ENCODE results near the gene BAG1.

The BAG1 gene

DNA sequence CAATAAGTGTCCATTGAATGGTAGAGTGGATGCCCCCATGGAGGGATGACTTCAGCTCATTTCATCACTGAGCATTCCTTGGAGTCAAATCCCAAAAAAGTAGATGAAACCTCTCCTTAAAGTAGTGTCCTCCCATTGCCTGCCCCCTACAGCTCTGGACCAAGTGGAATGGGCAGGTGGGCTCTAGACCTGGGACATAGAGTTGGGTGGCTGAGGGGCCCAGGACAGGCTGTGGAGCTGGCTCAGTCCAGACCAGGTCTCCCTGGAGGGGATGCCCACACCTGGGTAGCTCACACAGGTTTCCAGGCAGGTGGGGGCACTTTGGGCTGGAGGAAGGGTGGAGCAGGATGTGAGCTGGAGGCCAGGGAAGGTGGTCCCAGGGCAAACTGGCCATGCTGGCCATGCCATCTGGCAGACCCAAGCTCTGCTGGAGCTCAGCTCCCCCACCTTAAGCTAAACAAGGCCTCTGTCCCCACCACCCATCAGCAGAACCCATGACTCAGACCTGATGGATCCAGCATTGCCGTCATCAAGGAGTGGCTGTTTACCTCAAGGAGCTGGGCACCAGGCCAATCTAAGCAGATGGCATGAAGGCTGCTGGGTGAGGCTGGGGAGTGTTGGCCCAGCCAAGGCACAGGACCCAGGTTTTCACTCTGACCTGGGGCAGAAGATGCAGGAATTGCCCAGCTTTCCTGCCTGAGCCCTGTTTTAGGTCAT, 30.7 kb downstream of the BAG1 start:
- H3K4me1 ChIP-seq (ENCODE audit: control insufficient read depth in 5 of 5, insufficient read depth in 5 of 5, low read length in 5 of 5), result no peaks in the 10 kb centered on the region
- no peaks in the 10 kb centered on the region for H3K36me3 ChIP-seq (ENCODE audit: control insufficient read depth in 5 of 5, insufficient read depth in 5 of 5, low read length in 5 of 5)
- no peak overlapping the region for H3K9ac ChIP-seq (ENCODE audit: low read length in 5 of 5)
- no peaks in the 10 kb centered on the region for H3K9me3 ChIP-seq (ENCODE audit: control insufficient read depth in 5 of 5, low read length in 5 of 5)
- H3K27me3 ChIP-seq (ENCODE audit: control insufficient read depth in 5 of 5, insufficient read depth in 4 of 5, low read length in 5 of 5), result peaks cover 0 to 5% (median 0%) of the 10 kb centered on the region in 5 donors
- H3K27ac ChIP-seq (ENCODE audit: low read depth, low read length), result no peak overlapping the region
- no peak overlapping the region for H3K4me3 ChIP-seq (ENCODE audit: low read depth in 1 of 5, low read length in 5 of 5)

DNA sequence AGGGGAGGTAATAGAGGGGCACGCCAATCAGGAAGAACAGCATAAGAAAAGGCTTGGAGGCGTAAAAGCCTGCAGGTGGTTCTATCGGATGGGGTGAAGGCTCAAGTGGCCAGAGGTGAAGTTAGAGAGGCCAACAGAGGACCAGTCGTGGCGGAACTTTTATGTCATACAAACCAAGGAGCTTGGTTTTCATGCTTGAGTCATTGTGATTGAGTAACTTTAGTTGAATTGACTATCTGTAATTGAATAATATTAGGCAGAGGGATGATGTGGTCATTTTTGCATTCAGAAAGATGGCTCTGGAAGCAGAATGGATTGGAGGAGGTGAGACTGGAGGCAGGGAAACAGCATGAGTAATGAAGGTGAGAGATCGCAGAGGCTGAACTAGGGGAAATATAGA, 31.7 kb downstream of the BAG1 start:
- Histone ChIP-seq H3K36me3 (ENCODE audit: control insufficient read depth in 5 of 5, insufficient read depth in 5 of 5, low read length in 5 of 5) (no peaks in the 10 kb centered on the region), H3K4me1 (ENCODE audit: control insufficient read depth in 5 of 5, insufficient read depth in 5 of 5, low read length in 5 of 5) (no peaks in the 10 kb centered on the region), H3K27ac (ENCODE audit: low read depth, low read length) (no peak overlapping the region), H3K9me3 (ENCODE audit: control insufficient read depth in 5 of 5, low read length in 5 of 5) (no peaks in the 10 kb centered on the region), H3K4me3 (ENCODE audit: low read depth in 1 of 5, low read length in 5 of 5) (no peak overlapping the region), H3K27me3 (ENCODE audit: control insufficient read depth in 5 of 5, insufficient read depth in 4 of 5, low read length in 5 of 5) (peaks cover 0 to 5% (median 0%) of the 10 kb centered on the region in 5 donors), H3K9ac (ENCODE audit: low read length in 5 of 5) (no peak overlapping the region)

GRCh38 chr9:33231623-33231942, 32.9 kb downstream of the BAG1 start:
- Histone ChIP-seq H3K9me3 (ENCODE audit: control insufficient read depth in 5 of 5, low read length in 5 of 5) (no peaks in the 10 kb centered on the region), H3K27me3 (ENCODE audit: control insufficient read depth in 5 of 5, insufficient read depth in 4 of 5, low read length in 5 of 5) (peaks cover 0 to 5% (median 0%) of the 10 kb centered on the region in 5 donors), H3K4me1 (ENCODE audit: control insufficient read depth in 5 of 5, insufficient read depth in 5 of 5, low read length in 5 of 5) (no peaks in the 10 kb centered on the region), H3K36me3 (ENCODE audit: control insufficient read depth in 5 of 5, insufficient read depth in 5 of 5, low read length in 5 of 5) (no peaks in the 10 kb centered on the region), H3K4me3 (ENCODE audit: low read depth in 1 of 5, low read length in 5 of 5) (no peak overlapping the region), H3K27ac (ENCODE audit: low read depth, low read length) (no peak overlapping the region), H3K9ac (ENCODE audit: low read length in 5 of 5) (no peak overlapping the region)

GRCh38 chr9:33230756-33231622, 33.5 kb downstream of the BAG1 start:
- Histone ChIP-seq H3K9ac (ENCODE audit: low read length in 5 of 5) (no peak overlapping the region), H3K9me3 (ENCODE audit: control insufficient read depth in 5 of 5, low read length in 5 of 5) (no peaks in the 10 kb centered on the region), H3K27me3 (ENCODE audit: control insufficient read depth in 5 of 5, insufficient read depth in 4 of 5, low read length in 5 of 5) (peaks cover 0 to 3% (median 0%) of the 10 kb centered on the region in 5 donors), H3K4me3 (ENCODE audit: low read depth in 1 of 5, low read length in 5 of 5) (no peak overlapping the region), H3K36me3 (ENCODE audit: control insufficient read depth in 5 of 5, insufficient read depth in 5 of 5, low read length in 5 of 5) (no peaks in the 10 kb centered on the region), H3K27ac (ENCODE audit: low read depth, low read length) (no peak overlapping the region), H3K4me1 (ENCODE audit: control insufficient read depth in 5 of 5, insufficient read depth in 5 of 5, low read length in 5 of 5) (peaks cover 0 to 2% (median 0%) of the 10 kb centered on the region in 5 donors)

DNA sequence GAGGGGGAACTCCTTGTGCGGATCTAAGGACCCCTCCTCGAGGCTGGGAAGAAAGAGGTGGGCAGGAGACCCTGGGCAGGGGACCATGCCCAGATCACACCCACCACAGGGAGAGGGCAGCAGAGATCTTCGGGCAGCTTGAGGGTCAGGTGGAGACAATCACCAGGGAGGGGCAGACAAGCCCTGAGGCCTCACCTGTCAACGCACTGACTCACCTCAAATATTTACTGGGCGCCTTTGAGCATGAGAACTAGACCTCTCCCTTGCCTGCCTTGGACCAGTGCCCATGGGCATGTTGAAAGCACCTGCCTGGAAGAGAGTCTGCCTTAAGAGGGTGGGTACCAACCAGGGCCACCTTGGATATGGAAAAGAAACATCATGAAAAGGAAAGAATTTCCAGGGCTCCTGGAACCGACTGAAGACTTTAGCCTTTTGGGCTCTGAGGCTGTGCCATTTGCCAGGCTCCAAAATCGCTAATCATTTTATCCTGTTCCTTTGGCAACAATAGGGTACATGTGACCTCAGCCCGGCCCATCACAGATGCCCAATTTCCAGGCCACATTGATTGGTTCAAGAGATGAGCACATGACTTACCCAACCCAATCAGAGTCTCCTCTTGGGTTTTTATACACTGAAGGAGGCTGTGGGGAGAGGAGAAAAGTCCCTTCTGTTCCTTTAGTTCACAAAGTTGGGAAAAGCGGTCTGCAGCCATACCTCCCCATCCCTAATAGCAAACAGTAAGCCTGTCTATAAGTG, 35.0 kb downstream of the BAG1 start:
- peaks cover 0 to 5% (median 4%) of the 10 kb centered on the region in 5 donors for H3K4me1 ChIP-seq (ENCODE audit: control insufficient read depth in 5 of 5, insufficient read depth in 5 of 5, low read length in 5 of 5)
- H3K4me3 ChIP-seq (ENCODE audit: low read depth in 1 of 5, low read length in 5 of 5), result no peak overlapping the region
- H3K9ac ChIP-seq (ENCODE audit: low read length in 5 of 5), result no peak overlapping the region
- H3K27me3 ChIP-seq (ENCODE audit: control insufficient read depth in 5 of 5, insufficient read depth in 4 of 5, low read length in 5 of 5), result no peaks in the 10 kb centered on the region
- H3K27ac ChIP-seq (ENCODE audit: low read depth, low read length), result no peak overlapping the region
- no peaks in the 10 kb centered on the region for H3K9me3 ChIP-seq (ENCODE audit: control insufficient read depth in 5 of 5, low read length in 5 of 5)
- H3K36me3 ChIP-seq (ENCODE audit: control insufficient read depth in 5 of 5, insufficient read depth in 5 of 5, low read length in 5 of 5), result no peaks in the 10 kb centered on the region

DNA sequence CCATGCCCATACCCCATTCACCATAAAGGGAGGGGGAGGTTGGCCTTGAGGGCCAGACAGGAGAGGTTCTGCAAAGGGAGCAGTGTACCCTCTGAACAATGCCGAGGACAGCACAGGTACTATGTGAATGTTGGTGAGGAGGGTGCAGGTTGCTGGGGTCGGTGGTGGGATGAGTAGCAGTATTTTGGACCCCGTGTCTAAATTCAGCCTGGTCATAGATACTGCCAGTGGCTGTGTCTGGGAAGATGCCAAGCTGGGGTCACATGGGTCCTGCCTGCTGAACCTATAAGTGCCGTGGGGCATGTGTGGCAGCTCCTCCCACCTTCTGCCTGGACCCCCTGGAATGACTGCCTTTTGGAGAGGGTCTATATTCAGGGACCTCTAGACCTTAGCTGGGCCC, 35.9 kb downstream of the BAG1 start:
- Histone ChIP-seq H3K36me3 (ENCODE audit: control insufficient read depth in 5 of 5, insufficient read depth in 5 of 5, low read length in 5 of 5) (no peaks in the 10 kb centered on the region), H3K4me1 (ENCODE audit: control insufficient read depth in 5 of 5, insufficient read depth in 5 of 5, low read length in 5 of 5) (peaks cover 0 to 5% (median 4%) of the 10 kb centered on the region in 5 donors), H3K27ac (ENCODE audit: low read depth, low read length) (no peak overlapping the region), H3K9ac (ENCODE audit: low read length in 5 of 5) (no peak overlapping the region), H3K9me3 (ENCODE audit: control insufficient read depth in 5 of 5, low read length in 5 of 5) (no peaks in the 10 kb centered on the region), H3K4me3 (ENCODE audit: low read depth in 1 of 5, low read length in 5 of 5) (no peak overlapping the region), H3K27me3 (ENCODE audit: control insufficient read depth in 5 of 5, insufficient read depth in 4 of 5, low read length in 5 of 5) (no peaks in the 10 kb centered on the region)

- H3K36me3 ChIP-seq (ENCODE audit: control insufficient read depth in 5 of 5, insufficient read depth in 5 of 5, low read length in 5 of 5), result no peaks in the 10 kb centered on the region
- no peak overlapping the region for H3K9ac ChIP-seq (ENCODE audit: low read length in 5 of 5)
- no peak overlapping the region for H3K27ac ChIP-seq (ENCODE audit: low read depth, low read length)
- H3K4me1 ChIP-seq (ENCODE audit: control insufficient read depth in 5 of 5, insufficient read depth in 5 of 5, low read length in 5 of 5), result peaks cover 0 to 5% (median 4%) of the 10 kb centered on the region in 5 donors
- H3K9me3 ChIP-seq (ENCODE audit: control insufficient read depth in 5 of 5, low read length in 5 of 5), result no peaks in the 10 kb centered on the region
- no peak overlapping the region for H3K4me3 ChIP-seq (ENCODE audit: low read depth in 1 of 5, low read length in 5 of 5)
- H3K27me3 ChIP-seq (ENCODE audit: control insufficient read depth in 5 of 5, insufficient read depth in 4 of 5, low read length in 5 of 5), result no peaks in the 10 kb centered on the region
Measured at GRCh38 chr9:33227741-33228140, 36.8 kb downstream of the BAG1 start.

DNA sequence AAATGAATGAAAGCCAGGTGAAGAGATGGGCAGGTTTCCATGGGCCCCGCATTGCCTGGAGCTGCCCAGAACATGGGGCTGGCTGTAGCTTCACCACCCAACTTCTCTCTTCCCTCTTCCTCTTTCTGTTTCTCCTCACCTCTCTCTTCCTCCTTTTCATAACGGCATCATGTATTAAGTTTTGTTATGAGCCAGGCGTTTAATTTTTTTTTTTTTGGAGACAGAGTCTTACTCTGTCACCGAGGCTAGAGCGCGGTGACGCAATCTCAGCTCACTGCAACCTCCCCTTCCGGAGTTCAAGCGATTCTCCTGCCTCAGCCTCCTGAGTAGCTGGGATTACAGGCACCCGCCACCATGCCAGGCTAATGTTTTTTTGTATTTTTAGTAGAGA, 37.5 kb downstream of the BAG1 start:
- no peak overlapping the region for H3K4me3 ChIP-seq (ENCODE audit: low read depth in 1 of 5, low read length in 5 of 5)
- H3K27ac ChIP-seq (ENCODE audit: low read depth, low read length), result no peak overlapping the region
- H3K27me3 ChIP-seq (ENCODE audit: control insufficient read depth in 5 of 5, insufficient read depth in 4 of 5, low read length in 5 of 5), result no peaks in the 10 kb centered on the region
- H3K9me3 ChIP-seq (ENCODE audit: control insufficient read depth in 5 of 5, low read length in 5 of 5), result no peaks in the 10 kb centered on the region
- H3K4me1 ChIP-seq (ENCODE audit: control insufficient read depth in 5 of 5, insufficient read depth in 5 of 5, low read length in 5 of 5), result peaks cover 0 to 5% (median 4%) of the 10 kb centered on the region in 5 donors
- no peak overlapping the region for H3K9ac ChIP-seq (ENCODE audit: low read length in 5 of 5)
- H3K36me3 ChIP-seq (ENCODE audit: control insufficient read depth in 5 of 5, insufficient read depth in 5 of 5, low read length in 5 of 5), result no peaks in the 10 kb centered on the region

- H3K36me3 ChIP-seq (ENCODE audit: control insufficient read depth in 5 of 5, insufficient read depth in 5 of 5, low read length in 5 of 5), result no peaks in the 10 kb centered on the region
- no peak overlapping the region for H3K4me3 ChIP-seq (ENCODE audit: low read depth in 1 of 5, low read length in 5 of 5)
- H3K9me3 ChIP-seq (ENCODE audit: control insufficient read depth in 5 of 5, low read length in 5 of 5), result no peaks in the 10 kb centered on the region
- peaks cover 0 to 11% (median 4%) of the 10 kb centered on the region in 5 donors for H3K4me1 ChIP-seq (ENCODE audit: control insufficient read depth in 5 of 5, insufficient read depth in 5 of 5, low read length in 5 of 5)
- H3K9ac ChIP-seq (ENCODE audit: low read length in 5 of 5), result no peak overlapping the region
- H3K27ac ChIP-seq (ENCODE audit: low read depth, low read length), result no peak overlapping the region
- H3K27me3 ChIP-seq (ENCODE audit: control insufficient read depth in 5 of 5, insufficient read depth in 4 of 5, low read length in 5 of 5), result no peaks in the 10 kb centered on the region
Measured at GRCh38 chr9:33225319-33226147, 39.0 kb downstream of the BAG1 start.
